Fibroblast of peridontal ligament (primary cell): ENCODE measurements around the gene ZNF394.
A peak's percentile ranks its signal among the peaks of the same experiment; 100 is the strongest.

Experiments
- DNase-seq: peaks from one replicate; pipeline ENCODE4 v3.0.0-alpha.2; 2010; ENCODE audit errors: extremely low read depth

ZNF394 gene

GRCh38 chr7:99493823-99494222 is 6.3 kb downstream of the ZNF394 start:
- no peak for DNase-seq

GRCh38 chr7:99490878-99491277 is 9.2 kb downstream of the ZNF394 start:
- DNase-seq: no peak

DNA sequence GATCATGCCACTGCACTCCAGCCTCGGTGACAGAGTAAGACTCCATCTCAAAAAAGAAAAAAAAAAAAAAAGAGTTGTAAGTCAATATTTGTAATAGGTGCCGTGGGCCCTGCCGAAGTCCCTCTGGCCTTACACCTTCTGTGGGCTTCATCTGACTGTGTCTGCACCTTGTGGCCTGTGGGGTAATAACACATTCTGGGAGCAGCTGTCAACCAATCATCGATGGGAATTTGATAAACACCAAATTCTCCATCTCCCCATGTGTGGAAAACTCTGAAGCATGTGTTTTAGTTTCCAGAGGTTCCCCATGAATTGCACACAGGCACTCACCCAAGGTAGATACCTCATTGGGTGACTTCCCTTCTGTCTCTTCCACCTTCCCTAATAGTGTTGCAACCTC is 10.8 kb downstream of the ZNF394 start:
- DNase-seq: no peak

DNA sequence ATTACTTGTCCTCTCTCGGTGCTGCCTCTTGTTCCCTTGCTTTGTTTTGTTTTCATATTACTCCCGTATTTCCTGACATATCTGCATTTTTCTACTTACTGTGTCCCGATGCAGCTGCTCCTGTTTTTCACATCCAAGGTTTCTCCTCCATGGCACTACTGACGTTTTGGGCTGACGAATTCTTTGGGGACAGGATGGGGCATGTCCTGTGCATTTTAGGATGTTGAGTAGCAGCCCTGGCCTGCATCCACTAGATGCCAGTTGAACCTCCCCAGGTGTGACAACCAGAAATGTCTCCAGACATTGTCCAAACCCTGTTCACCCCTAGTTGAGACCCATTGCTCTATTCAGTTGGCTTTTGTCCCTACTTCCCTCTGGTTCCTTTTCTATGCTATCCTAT is 15.0 kb downstream of the ZNF394 start:
- DNase-seq: no peak

- DNase-seq: no peak
Observed at GRCh38 chr7:99478464-99479440, 21.3 kb downstream of the ZNF394 start.

GRCh38 chr7:99476107-99476506 is 24.0 kb downstream of the ZNF394 start:
- DNase-seq: no peak

GRCh38 chr7:99473315-99473596 is 26.8 kb downstream of the ZNF394 start:
- peak; percentile 75 for DNase-seq

DNA sequence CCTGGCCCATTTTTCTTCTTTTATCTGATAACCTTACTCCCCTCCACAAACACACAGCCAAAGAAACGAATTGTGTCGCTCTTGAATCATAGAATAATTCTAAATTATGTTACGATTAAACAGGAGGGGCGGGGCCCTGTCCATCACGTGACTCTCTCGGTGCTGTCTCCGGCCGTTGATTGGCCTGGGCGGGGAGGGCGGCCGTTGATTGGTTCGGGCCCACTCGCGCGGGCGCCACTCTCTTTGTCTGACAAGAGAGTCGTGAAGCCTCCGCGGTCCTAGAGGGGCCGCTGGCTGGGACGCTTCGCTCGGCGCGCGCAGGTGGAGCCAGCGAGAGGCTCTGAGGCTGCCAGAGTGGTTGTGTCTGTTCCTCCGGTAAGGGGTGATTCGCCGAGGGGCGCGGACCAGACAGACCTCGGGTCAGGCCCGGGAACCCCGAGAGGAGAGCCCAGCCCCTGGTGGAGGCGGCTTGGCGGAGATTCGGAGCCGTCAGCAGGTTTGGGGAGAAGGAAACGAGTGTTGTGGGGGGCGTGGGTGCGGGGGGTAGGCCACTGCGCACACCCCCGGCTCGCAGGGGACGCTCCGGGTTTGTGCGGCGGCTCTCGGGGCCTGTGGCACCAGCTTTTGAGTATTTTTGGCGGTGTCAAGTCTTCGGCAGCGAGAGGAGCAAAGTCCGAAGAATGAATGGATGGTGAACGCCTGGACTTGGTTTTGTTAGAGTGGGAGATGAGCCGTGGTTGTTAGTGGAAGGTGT is 27.3 kb downstream of the ZNF394 start, which contains the start of gene ZNF789:
Gene ZNF789 (plus strand): TSS at position 330 of the 754 bp plus-strand sequence. CDS start 3,567 bp downstream, outside the sequence.
- peak; percentile 94 for DNase-seq

DNA sequence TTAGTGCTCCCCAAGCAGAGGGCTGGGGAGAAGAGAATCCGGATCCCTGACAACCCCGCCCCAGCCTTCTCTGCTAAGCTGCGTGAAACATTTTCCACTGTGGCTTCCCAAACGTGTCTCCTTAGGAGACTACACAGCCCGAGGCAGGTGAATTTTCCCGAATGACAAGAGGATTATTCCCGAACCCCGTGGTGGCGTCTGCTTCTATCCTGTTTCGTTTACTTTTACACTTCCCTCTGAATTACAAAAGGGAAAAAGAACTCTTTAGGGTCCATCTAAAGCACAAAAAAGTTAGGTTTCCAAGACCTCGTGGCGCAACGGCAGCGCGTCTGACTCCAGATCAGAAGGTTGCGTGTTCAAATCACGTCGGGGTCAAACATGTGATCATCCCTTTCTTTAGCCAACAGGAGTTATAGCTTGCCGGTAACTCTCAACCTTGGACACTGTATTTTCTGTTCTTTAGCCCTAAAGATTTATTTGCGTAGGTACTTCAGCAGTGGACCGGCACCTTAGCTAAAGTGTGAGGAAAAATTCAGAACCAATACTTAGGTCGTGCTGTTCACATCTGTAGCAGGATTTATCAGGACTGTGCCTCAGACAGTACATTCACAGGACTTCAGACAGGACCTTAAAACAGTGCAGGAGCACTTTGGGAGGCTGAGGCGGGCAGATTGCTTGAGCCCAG is 30.6 kb downstream of the ZNF394 start:
- DNase-seq: no peak

GRCh38 chr7:99468336-99468918 is 31.7 kb downstream of the ZNF394 start:
- DNase-seq: no peak

- DNase-seq: no peak
Observed at GRCh38 chr7:99465421-99465768, 34.7 kb downstream of the ZNF394 start.

DNA sequence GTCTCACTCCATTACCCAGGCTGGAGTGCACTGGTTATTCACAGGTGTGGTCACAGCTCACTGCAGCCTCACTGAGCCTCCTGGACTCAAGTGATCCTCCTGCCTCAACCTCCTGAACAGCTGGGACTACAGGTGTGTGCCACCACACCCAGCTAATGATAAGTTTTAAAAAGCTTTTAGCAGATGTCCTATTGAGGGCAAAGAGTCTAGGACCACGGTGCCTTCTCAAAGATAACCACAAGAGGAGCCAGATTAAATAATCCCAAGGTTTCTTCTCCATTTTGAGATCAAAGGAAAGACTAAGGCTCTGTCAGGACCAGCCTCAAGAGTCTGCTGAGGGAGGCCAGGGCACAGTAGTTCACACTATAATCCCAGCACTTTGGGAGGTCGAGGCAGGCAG is 38.9 kb downstream of the ZNF394 start:
- DNase-seq: no peak

- no peak for DNase-seq
Observed at GRCh38 chr7:99460651-99461050, 39.4 kb downstream of the ZNF394 start.

DNA sequence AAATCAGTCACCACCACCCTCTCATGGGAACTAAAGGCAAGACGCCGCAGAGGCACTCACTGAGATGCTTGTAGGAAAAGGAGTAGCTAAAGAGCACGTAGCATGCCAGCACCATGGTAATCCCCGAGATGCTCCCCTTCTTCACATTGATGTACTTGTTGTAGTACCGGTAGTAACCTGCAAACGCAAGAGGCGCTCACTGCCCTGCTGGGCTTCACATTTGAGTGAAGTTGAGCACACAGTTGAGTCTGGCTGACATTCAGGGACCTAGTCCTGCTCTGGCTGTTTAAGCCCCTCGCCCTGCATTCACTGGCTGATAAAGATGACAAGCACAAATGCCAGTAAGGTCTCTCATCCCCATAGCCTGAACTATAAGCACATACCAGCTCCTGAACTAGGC is 41.0 kb downstream of the ZNF394 start:
- DNase-seq: no peak

DNA sequence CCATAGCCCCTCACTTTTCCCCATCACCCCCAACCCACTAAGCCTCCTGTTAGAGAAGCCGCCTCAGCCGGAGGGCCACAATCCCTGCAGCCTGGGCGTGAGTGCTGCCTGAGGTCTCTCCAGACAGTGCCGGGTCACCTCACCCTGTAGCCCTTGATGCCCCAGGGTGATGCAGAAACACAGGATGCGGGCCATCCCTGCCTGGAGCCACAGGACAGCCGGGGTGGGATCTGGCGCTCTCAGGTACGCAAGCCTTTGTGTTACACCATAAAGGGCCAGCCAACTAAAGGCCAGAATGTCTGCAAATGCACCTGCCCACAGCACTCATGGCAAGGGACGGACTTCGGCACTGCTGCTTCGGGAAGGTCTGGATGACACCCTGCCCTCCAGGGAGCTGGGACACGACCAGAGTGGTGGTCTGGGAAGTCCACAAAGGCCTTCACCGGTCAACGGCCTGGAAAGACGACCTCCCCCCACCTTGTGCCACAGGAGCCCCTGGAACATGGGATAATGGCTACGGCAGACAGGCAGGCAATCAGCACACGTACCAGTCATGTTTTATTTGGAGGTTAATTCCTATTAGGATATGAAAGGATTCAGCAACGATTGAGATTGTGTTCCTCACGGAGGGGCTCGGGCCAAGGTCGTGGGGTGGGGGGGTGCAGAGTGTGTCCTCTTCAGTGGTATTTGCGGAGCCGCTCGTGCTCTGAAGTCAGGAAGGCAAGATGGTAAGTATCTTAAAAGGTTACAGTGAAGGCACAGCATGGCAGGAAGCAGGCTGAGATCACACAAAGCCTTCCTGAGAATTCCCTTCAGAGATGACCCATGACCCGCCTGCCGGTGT is 42.2 kb downstream of the ZNF394 start:
- no peak for DNase-seq

GRCh38 chr7:99457050-99457649 is 42.9 kb downstream of the ZNF394 start:
- DNase-seq: no peak

DNA sequence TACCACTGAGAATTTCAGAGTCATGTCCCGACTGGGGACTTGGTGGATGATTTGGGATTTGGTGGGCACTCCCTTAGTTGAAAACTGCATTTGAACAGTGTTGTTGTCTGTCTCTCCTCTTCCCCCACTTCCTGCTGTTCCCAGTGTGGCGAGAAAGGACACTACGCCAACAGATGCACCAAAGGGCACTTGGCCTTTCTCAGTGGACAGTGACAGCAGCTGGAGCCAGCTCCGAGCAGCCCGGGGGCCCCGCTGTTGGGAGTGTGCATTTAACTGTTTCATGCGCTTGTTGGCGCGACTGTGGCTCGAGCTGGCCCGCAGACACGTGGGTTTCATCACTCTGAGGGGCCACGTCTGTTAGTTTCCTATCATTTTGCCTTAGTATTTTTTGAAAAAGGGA is 43.8 kb downstream of the ZNF394 start:
- DNase-seq: no peak

- DNase-seq: no peak
Observed at GRCh38 chr7:99455874-99456273, 44.2 kb downstream of the ZNF394 start.

- no peak for DNase-seq
Observed at GRCh38 chr7:99453105-99453504, 47.0 kb downstream of the ZNF394 start.

- DNase-seq: no peak
Observed at GRCh38 chr7:99452541-99452940, 47.5 kb downstream of the ZNF394 start.

- DNase-seq: no peak
Observed at GRCh38 chr7:99451936-99452335, 48.1 kb downstream of the ZNF394 start.
